Endothelial cell of umbilical vein (primary cell): Measurements from ENCODE around the gene DUSP10. TPM values are rescaled to one million over a fixed set of nuclear protein-coding genes. Genes with fewer than 3 reads are reported as not detected.

ENCODE experiments used
- BruUV-seq: library from RNA; stranded (reverse); fragments of 400-500 nt; replicated peaks from 2 replicates; lab custom pipeline; 2021; lab: Mats Ljungman, UMichigan
- CTCF ChIA-PET: fragments of 300-600, 350-600 bp; sonication (Branson Sonifier 250); formaldehyde crosslinking; loops from one replicate; lab custom pipeline; 2021; ENCODE audit warnings: antibody characterized with exemption, inconsistent platforms; lab: Charles Lee
- POLR2A ChIA-PET: fragments of 300-600, 350-600 bp; sonication (Branson Sonifier 250); formaldehyde crosslinking; loops from one replicate; lab custom pipeline; 2021; ENCODE audit warnings: antibody characterized with exemption, inconsistent platforms; lab: Charles Lee
- DNase-seq: peaks from one replicate; pipeline ENCODE4 v3.0.0-alpha.2; 2011; ENCODE audit warnings: low read depth, low spot score
- FAIRE-seq: peaks from 2 replicates; lab custom pipeline; 2011; peaks lifted over from hg19 to GRCh38; lab: Jason Lieb, UNC
- H2AFZ ChIP-seq: 2 replicates; pipeline ENCODE4 v1.6.0; 2012; ENCODE audit warnings: low read depth, low read length, control low read depth, inconsistent platforms
- H3K27ac ChIP-seq: 2 replicates; pipeline ENCODE4 v1.5.1; 2011; ENCODE audit warnings: low read depth, mild to moderate bottlenecking, control low read depth, low read length, moderate library complexity; ENCODE audit not compliant: insufficient read depth
- H3K27me3 ChIP-seq, 2 experiments: 2 replicates each; pipeline versions ENCODE4 v1.6.0 to v1.6.1; 2011; ENCODE audit warnings: low read length in 2 of 2, mixed read lengths in 1 of 2; ENCODE audit not compliant: control insufficient read depth in 2 of 2, insufficient read depth in 2 of 2
- H3K36me3 ChIP-seq, 2 experiments: 2 replicates in 1 of 2; 3 replicates in 1 of 2; pipeline ENCODE4 v1.5.1; 2011; ENCODE audit warnings: low read length in 2 of 2, mild to moderate bottlenecking in 1 of 2, moderate library complexity in 1 of 2; ENCODE audit not compliant: control insufficient read depth in 2 of 2, insufficient read depth in 2 of 2; ENCODE audit errors: extremely low read depth in 1 of 2
- H3K4me1 ChIP-seq: 3 replicates; pipeline ENCODE4 v1.5.1; 2011; ENCODE audit warnings: mild to moderate bottlenecking, low read length; ENCODE audit not compliant: control insufficient read depth, insufficient read depth; ENCODE audit errors: extremely low read depth
- H3K4me2 ChIP-seq: 2 replicates; pipeline ENCODE4 v1.6.1; 2011; ENCODE audit warnings: low read length, control low read depth, mixed read lengths; ENCODE audit not compliant: insufficient read depth
- H3K4me3 ChIP-seq, 3 experiments: fragments of 200-600 bp in 1 of 3; sonication (generic), shearing (Covaris generic) in 1 of 3; replicated peaks in 1 of 3; 2 replicates each; pipeline ENCODE4 v1.5.1; 2011 to 2016; ENCODE audit warnings: control low read depth in 3 of 3, low read length in 3 of 3, mild to moderate bottlenecking in 2 of 3, inconsistent platforms in 1 of 3, low read depth in 1 of 3, moderate library complexity in 1 of 3; ENCODE audit not compliant: insufficient read depth in 1 of 3
- H3K79me2 ChIP-seq: 2 replicates; pipeline ENCODE4 v1.6.0; 2012; ENCODE audit warnings: low read length, inconsistent platforms; ENCODE audit not compliant: control insufficient read depth, insufficient read depth
- H3K9ac ChIP-seq: replicated peaks from 2 replicates; pipeline ENCODE3; 2011; ENCODE audit warnings: low read length, control low read depth; ENCODE audit not compliant: insufficient read depth; ENCODE audit errors: extremely low read depth
- H3K9me1 ChIP-seq: replicated peaks from 3 replicates; pipeline ENCODE4 v1.6.0; 2011; ENCODE audit warnings: mild to moderate bottlenecking, low read length; ENCODE audit not compliant: control insufficient read depth, insufficient read depth; ENCODE audit errors: extremely low read depth
- H3K9me3 ChIP-seq: replicated peaks from 2 replicates; pipeline ENCODE4 v1.5.1; 2012; ENCODE audit warnings: low read length, inconsistent platforms; ENCODE audit not compliant: control insufficient read depth, insufficient read depth
- H4K20me1 ChIP-seq: replicated peaks from 2 replicates; pipeline ENCODE3; 2011; ENCODE audit warnings: mild to moderate bottlenecking, low read length; ENCODE audit not compliant: control insufficient read depth, insufficient read depth; ENCODE audit errors: extremely low read depth
- CTCF ChIP-seq, 2 donors: IDR thresholded peaks; 1 replicate in 1 of 2; 2 replicates in 1 of 2; pipeline ENCODE4 v1.5.1; 2011; ENCODE audit warnings: low read length in 2 of 2, mild to moderate bottlenecking in 2 of 2, moderate library complexity in 2 of 2, control low read depth in 1 of 2, inconsistent platforms in 1 of 2, low read depth in 1 of 2; ENCODE audit not compliant: insufficient read depth in 1 of 2; ENCODE audit errors: extremely low read depth in 1 of 2
- EZH2 ChIP-seq: IDR thresholded peaks from 2 replicates; pipeline ENCODE4 v1.6.1; 2012; ENCODE audit warnings: borderline replicate concordance, low read depth, mild to moderate bottlenecking, moderate library complexity, low read length, inconsistent platforms; ENCODE audit not compliant: severe bottlenecking
- FOS ChIP-seq: IDR thresholded peaks from 2 replicates; pipeline ENCODE4 v1.6.1; 2011; ENCODE audit warnings: mild to moderate bottlenecking, low read length, moderate library complexity, borderline replicate concordance; ENCODE audit not compliant: insufficient read depth
- GATA2 ChIP-seq: IDR thresholded peaks from 2 replicates; pipeline ENCODE4 v1.7.0; 2011; ENCODE audit warnings: low read depth, mild to moderate bottlenecking, moderate library complexity, mixed read lengths, low read length; ENCODE audit not compliant: insufficient read length, insufficient read depth
- JUN ChIP-seq: IDR thresholded peaks from 2 replicates; pipeline ENCODE4 v1.6.1; 2011; ENCODE audit warnings: borderline replicate concordance, low read depth; ENCODE audit not compliant: insufficient read length, insufficient read depth
- MAX ChIP-seq: IDR thresholded peaks from 2 replicates; pipeline ENCODE4 v1.6.1; 2011; ENCODE audit not compliant: insufficient read depth, insufficient read length
- MYC ChIP-seq: IDR thresholded peaks from one replicate; pipeline ENCODE4 v1.6.1; 2011; ENCODE audit warnings: mild to moderate bottlenecking, low read depth, low read length
- POLR2A ChIP-seq: IDR thresholded peaks from 2 replicates; pipeline ENCODE4 v1.6.1; 2012; ENCODE audit warnings: low read depth, mild to moderate bottlenecking, control low read depth, low read length
- POLR2AphosphoS5 ChIP-seq: IDR thresholded peaks from 2 replicates; pipeline ENCODE4 v1.6.1; 2012; ENCODE audit warnings: low read depth, mild to moderate bottlenecking, control low read depth, low read length, moderate library complexity; ENCODE audit not compliant: insufficient read depth
- dilution Hi-C: fragments of 300-500 bp; cut with MboI; formaldehyde crosslinking; loops from one replicate; pipeline ENCODE4 v1.15.0; 2019; ENCODE audit warnings: low sequenced_read_pairs; ENCODE audit not compliant: extremely low pct_ligation_motif_present
- intact Hi-C: fragments of 100-400 bp; cut with micrococcal nuclease; formaldehyde crosslinking; loops from one replicate; pipeline ENCODE4 v1.10.0; 2022
- polyA plus RNA-seq, 4 experiments: library from polyadenylated mRNA; depleted of rRNA in 3 of 4; stranded (reverse) in 3 of 4; unstranded in 1 of 4; fragments of >200 nt; gene quantifications; 2 replicates each; pipeline versions ENCODE4 v1.2.1 to v1.2.3, GENCODE V29; 2011 to 2012; ENCODE audit warnings: missing spikeins in 1 of 4
- total RNA-seq: library from RNA; stranded (reverse); gene quantifications from 2 replicates; pipeline ENCODE4 v1.2.3, GENCODE V29; 2021

DUSP10 gene
- total and polyA plus RNA-seq, 2 donors (not counting 3 experiments of a cell fraction or from before 2014, with no cell fraction given), result 1.6 to 1.9 TPM

DNA sequence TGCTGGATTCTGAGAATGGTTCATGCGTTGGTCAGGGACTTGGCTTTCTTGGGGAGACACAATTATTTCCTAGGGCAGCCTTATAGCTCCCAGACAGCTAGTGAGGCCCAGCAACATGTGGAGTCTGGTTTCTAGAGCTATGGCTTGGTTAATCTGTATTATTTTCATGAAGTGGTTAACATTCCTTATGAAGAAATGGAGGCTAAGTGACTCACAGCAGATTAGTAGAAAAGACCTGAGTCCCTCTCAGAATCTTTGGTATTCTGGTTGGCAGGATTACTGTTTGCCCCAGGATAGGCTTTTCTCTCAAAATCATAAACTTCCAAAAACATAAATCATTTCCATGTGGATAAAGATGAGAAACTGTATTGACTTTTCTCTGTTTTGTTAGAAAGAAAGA is 42.3 kb downstream of the DUSP10 start:
- no peak overlapping the region for H3K9ac ChIP-seq
- H3K27ac ChIP-seq, result no peak overlapping the region
- intact Hi-C loops (no loop called here), dilution Hi-C loops (no loop called here)
- no peaks in the 10 kb centered on the region for H3K9me3 ChIP-seq
- no peak overlapping the region for H3K4me2 ChIP-seq
- no peaks in the 10 kb centered on the region for H3K27me3 ChIP-seq
- CTCF ChIA-PET, result interaction anchor here (1.2 kb wide), 2 partner anchors 9 to 18 kb away, joined by 4 read pairs; no protein-coding TSS in a partner anchor
- H3K36me3 ChIP-seq, result no peaks in the 10 kb centered on the region
- no peak overlapping the region for H2AFZ ChIP-seq
- POLR2A ChIA-PET, result no interaction called here
- FAIRE-seq, result no peak
- no peaks in the 10 kb centered on the region for H3K79me2 ChIP-seq
- no TSS peak for BruUV-seq
- no peak overlapping the region for H3K4me3 ChIP-seq
- no peak for DNase-seq
- no peaks in the 10 kb centered on the region for H3K9me1 ChIP-seq
- no peaks in the 10 kb centered on the region for H3K4me1 ChIP-seq
- no peaks in the 10 kb centered on the region for H4K20me1 ChIP-seq
- no peak for TF ChIP-seq MYC
- TF ChIP-seq POLR2AphosphoS5, result no peak
- no peak for TF ChIP-seq EZH2
- no peak for TF ChIP-seq CTCF (IDR thresholded peaks at IDR 0.05; ENCODE audit: extremely low read depth in 1 of 2, insufficient read depth in 1 of 2, low read depth in 1 of 2, low read length in 2 of 2)
- no peak for TF ChIP-seq FOS
- TF ChIP-seq GATA2, result no peak
- no peak for TF ChIP-seq POLR2A
- no peak for TF ChIP-seq MAX
- no peak for TF ChIP-seq JUN
